Breast epithelium (tissue), 3 donors: ENCODE measurements around the gene FAM76B.

ENCODE experiments used
- POLR2AphosphoS5 ChIP-seq, 3 donors: sonication (generic); formaldehyde crosslinking; IDR thresholded peaks; one replicate each; pipeline ENCODE4 v1.6.1; 2017; ENCODE audit warnings: antibody characterized with exemption in 3 of 3
- TF ChIP-seq, protein P1 (sequence below), 3 donors: fragments of 450-650 bp; IDR thresholded peaks; one replicate each; pipeline ENCODE4 v1.5.1; 2016 to 2017; ENCODE audit warnings: antibody characterized with exemption in 3 of 3, mild to moderate bottlenecking in 3 of 3, moderate library complexity in 3 of 3

DNA sequence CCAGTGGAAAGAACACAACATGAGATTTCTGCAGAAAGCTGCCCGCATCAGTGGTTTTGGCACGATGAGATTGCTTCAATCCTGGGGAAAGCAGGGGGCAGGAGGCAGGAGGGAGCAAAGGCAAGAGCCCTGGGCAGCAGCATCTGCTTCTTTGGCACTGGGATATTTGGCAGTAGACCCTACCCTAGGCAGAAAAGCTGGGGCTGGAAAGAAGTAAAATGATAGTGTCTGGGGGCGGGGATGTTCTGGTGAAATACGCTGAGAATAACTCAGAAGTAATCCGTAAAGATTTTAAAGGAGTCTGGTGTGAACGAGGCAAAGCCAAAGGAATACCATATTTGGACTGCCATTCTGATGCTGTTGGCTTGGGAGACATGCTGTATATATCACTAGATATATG lies 62.0 kb downstream of the FAM76B start:
- TF ChIP-seq, protein P1, sequence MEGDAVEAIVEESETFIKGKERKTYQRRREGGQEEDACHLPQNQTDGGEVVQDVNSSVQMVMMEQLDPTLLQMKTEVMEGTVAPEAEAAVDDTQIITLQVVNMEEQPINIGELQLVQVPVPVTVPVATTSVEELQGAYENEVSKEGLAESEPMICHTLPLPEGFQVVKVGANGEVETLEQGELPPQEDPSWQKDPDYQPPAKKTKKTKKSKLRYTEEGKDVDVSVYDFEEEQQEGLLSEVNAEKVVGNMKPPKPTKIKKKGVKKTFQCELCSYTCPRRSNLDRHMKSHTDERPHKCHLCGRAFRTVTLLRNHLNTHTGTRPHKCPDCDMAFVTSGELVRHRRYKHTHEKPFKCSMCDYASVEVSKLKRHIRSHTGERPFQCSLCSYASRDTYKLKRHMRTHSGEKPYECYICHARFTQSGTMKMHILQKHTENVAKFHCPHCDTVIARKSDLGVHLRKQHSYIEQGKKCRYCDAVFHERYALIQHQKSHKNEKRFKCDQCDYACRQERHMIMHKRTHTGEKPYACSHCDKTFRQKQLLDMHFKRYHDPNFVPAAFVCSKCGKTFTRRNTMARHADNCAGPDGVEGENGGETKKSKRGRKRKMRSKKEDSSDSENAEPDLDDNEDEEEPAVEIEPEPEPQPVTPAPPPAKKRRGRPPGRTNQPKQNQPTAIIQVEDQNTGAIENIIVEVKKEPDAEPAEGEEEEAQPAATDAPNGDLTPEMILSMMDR (IDR thresholded peaks at IDR 0.05), result no peak
- TF ChIP-seq POLR2AphosphoS5 (IDR thresholded peaks at IDR 0.05), result no peak
